ENCODE results near the gene FZR1. TPM values are rescaled to one million over a fixed set of nuclear protein-coding genes. Genes with fewer than 3 reads are reported as not detected.

FZR1 gene
- total RNA-seq, 2 experiments from 2014 or later, result 43.5 to 46.9 TPM

GRCh38 chr19:3539756-3540118 is 33.6 kb downstream of the FZR1 start:
- Mint-ChIP-seq H3K27ac (no peak overlapping the region), H3K27me3 (no peaks in the 10 kb centered on the region), H3K9me3 (no peaks in the 10 kb centered on the region), H3K4me3 (no peak overlapping the region), H3K4me1 (ENCODE audit: low read depth) (no peaks in the 10 kb centered on the region), H3K36me3 (peaks cover 17% of the 10 kb centered on the region)
- POLR2A ChIA-PET, result interaction anchor here (0.6 kb wide), 1 partner anchor 256 kb away, joined by 3 read pairs; no protein-coding TSS in a partner anchor
- CTCF ChIA-PET, result no interaction called here
- intact Hi-C loops (cut with micrococcal nuclease), result no loop called here
- no peak for DNase-seq

GRCh38 chr19:3543150-3544057 is 37.3 kb downstream of the FZR1 start:
- Mint-ChIP-seq H3K4me3 (no peak overlapping the region), H3K36me3 (peaks cover 15% of the 10 kb centered on the region), H3K9me3 (no peaks in the 10 kb centered on the region), H3K4me1 (ENCODE audit: low read depth) (peaks cover 6% of the 10 kb centered on the region), H3K27ac (no peak overlapping the region), H3K27me3 (no peaks in the 10 kb centered on the region)
- DNase-seq, result no peak
- POLR2A ChIA-PET, result no interaction called here
- intact Hi-C loops (cut with micrococcal nuclease), result loop anchor here (1.0 kb wide), 1 partner anchor 163 kb away; no protein-coding TSS in a partner anchor
- CTCF ChIA-PET, result interaction anchor here (2.0 kb wide), 1 partner anchor 11 kb away, joined by 18 read pairs; no protein-coding TSS in a partner anchor

- no peaks in the 10 kb centered on the region for H3K9me3 Mint-ChIP-seq
- POLR2A ChIA-PET, result no interaction called here
- H3K36me3 Mint-ChIP-seq, result peaks cover 15% of the 10 kb centered on the region
- H3K4me3 Mint-ChIP-seq, result no peak overlapping the region
- H3K27ac Mint-ChIP-seq, result no peak overlapping the region
- no peak for DNase-seq
- H3K4me1 Mint-ChIP-seq (ENCODE audit: low read depth), result peaks cover 6% of the 10 kb centered on the region
- H3K27me3 Mint-ChIP-seq, result no peaks in the 10 kb centered on the region
- CTCF ChIA-PET, result interaction anchor here (1.0 to 3.8 kb wide), 3 partner anchors 11 to 25 kb away, joined by 3 to 39 read pairs (median 18); partner anchors contain the start of gene MFSD12
- intact Hi-C loops (cut with micrococcal nuclease), result loop anchor here (1.0 kb wide), 1 partner anchor 162 kb away; no protein-coding TSS in a partner anchor
These were observed 37.9 kb downstream of the FZR1 start for GRCh38 chr19:3544058-3544376.

- Mint-ChIP-seq H3K4me3 (no peak overlapping the region), H3K9me3 (no peaks in the 10 kb centered on the region), H3K27ac (peak overlapping the region; percentile 56), H3K36me3 (peaks cover 8% of the 10 kb centered on the region), H3K27me3 (no peaks in the 10 kb centered on the region), H3K4me1 (ENCODE audit: low read depth) (peaks cover 6% of the 10 kb centered on the region)
- ChIA-PET POLR2A (interaction anchor here (1.6 to 1.9 kb wide), 2 partner anchors 9 to 12 kb away, joined by 4 to 9 read pairs; partner anchors contain the start of gene MFSD12), CTCF (interaction anchor here (0.7 to 3.8 kb wide), 25 partner anchors 8 to 446 kb away, joined by 3 to 39 read pairs (median 4); partner anchors contain the start of genes GIPC3, HMG20B, MFSD12 and PIP5K1C)
- intact Hi-C loops (cut with micrococcal nuclease), result loop anchor here (1.0 kb wide), 2 partner anchors 73 to 161 kb away; no protein-coding TSS in a partner anchor
- peak; percentile 87 for DNase-seq
These were observed 38.9 kb downstream of the FZR1 start for GRCh38 chr19:3544742-3545668.

GRCh38 chr19:3545669-3546034 is 39.5 kb downstream of the FZR1 start:
- Mint-ChIP-seq H3K36me3 (peaks cover 8% of the 10 kb centered on the region), H3K27ac (no peak overlapping the region), H3K27me3 (no peaks in the 10 kb centered on the region), H3K9me3 (no peaks in the 10 kb centered on the region), H3K4me3 (no peak overlapping the region), H3K4me1 (ENCODE audit: low read depth) (peaks cover 6% of the 10 kb centered on the region)
- POLR2A ChIA-PET, result interaction anchor here (1.6 to 1.9 kb wide), 2 partner anchors 9 to 11 kb away, joined by 4 to 9 read pairs; partner anchors contain the start of gene MFSD12
- CTCF ChIA-PET, result interaction anchor here (0.7 to 3.8 kb wide), 24 partner anchors 9 to 445 kb away, joined by 3 to 39 read pairs (median 4); partner anchors contain the start of genes GIPC3, HMG20B, MFSD12 and PIP5K1C
- intact Hi-C loops (cut with micrococcal nuclease), result loop anchor here (1.0 kb wide), 1 partner anchor 73 kb away; no protein-coding TSS in a partner anchor
- DNase-seq, result no peak

GRCh38 chr19:3546119-3546518 is 40.0 kb downstream of the FZR1 start:
- no peak overlapping the region for H3K4me3 Mint-ChIP-seq
- intact Hi-C loops (cut with micrococcal nuclease), result no loop called here
- H3K36me3 Mint-ChIP-seq, result peaks cover 8% of the 10 kb centered on the region
- POLR2A ChIA-PET, result interaction anchor here (1.6 to 1.9 kb wide), 2 partner anchors 8 to 11 kb away, joined by 4 to 9 read pairs; partner anchors contain the start of gene MFSD12
- no peaks in the 10 kb centered on the region for H3K9me3 Mint-ChIP-seq
- no peak for DNase-seq
- no peak overlapping the region for H3K27ac Mint-ChIP-seq
- no peaks in the 10 kb centered on the region for H3K27me3 Mint-ChIP-seq
- CTCF ChIA-PET, result interaction anchor here (0.6 to 3.8 kb wide), 13 partner anchors 9 to 160 kb away, joined by 3 to 39 read pairs (median 4); partner anchors contain the start of genes GIPC3, HMG20B, MFSD12 and PIP5K1C
- peaks cover 6% of the 10 kb centered on the region for H3K4me1 Mint-ChIP-seq (ENCODE audit: low read depth)

GRCh38 chr19:3547301-3547731 is 41.2 kb downstream of the FZR1 start:
- H3K27me3 Mint-ChIP-seq, result no peaks in the 10 kb centered on the region
- ChIA-PET POLR2A (interaction anchor here (0.6 kb wide), 1 partner anchor 1285 kb away, joined by 3 read pairs; no protein-coding TSS in a partner anchor), CTCF (interaction anchor here (1.3 to 3.8 kb wide), 5 partner anchors 10 to 152 kb away, joined by 4 to 39 read pairs (median 5); partner anchors contain the start of genes MFSD12 and PIP5K1C)
- H3K9me3 Mint-ChIP-seq, result no peaks in the 10 kb centered on the region
- H3K27ac Mint-ChIP-seq, result no peak overlapping the region
- H3K4me3 Mint-ChIP-seq, result no peak overlapping the region
- intact Hi-C loops (cut with micrococcal nuclease), result no loop called here
- peaks cover 8% of the 10 kb centered on the region for H3K36me3 Mint-ChIP-seq
- peak; percentile 38 for DNase-seq
- H3K4me1 Mint-ChIP-seq (ENCODE audit: low read depth), result peaks cover 11% of the 10 kb centered on the region

- Mint-ChIP-seq H3K4me1 (ENCODE audit: low read depth) (peaks cover 15% of the 10 kb centered on the region), H3K36me3 (peaks cover 8% of the 10 kb centered on the region), H3K9me3 (no peaks in the 10 kb centered on the region), H3K27ac (no peak overlapping the region), H3K4me3 (no peak overlapping the region), H3K27me3 (no peaks in the 10 kb centered on the region)
- ChIA-PET CTCF (interaction anchor here (0.7 to 3.8 kb wide), 4 partner anchors 10 to 37 kb away, joined by 3 to 39 read pairs (median 4); partner anchors contain the start of gene MFSD12), POLR2A (interaction anchor here (0.6 kb wide), 1 partner anchor 1284 kb away, joined by 3 read pairs; no protein-coding TSS in a partner anchor)
- no peak for DNase-seq
- intact Hi-C loops (cut with micrococcal nuclease), result no loop called here
These were observed 41.7 kb downstream of the FZR1 start for GRCh38 chr19:3547767-3548282.

- Mint-ChIP-seq H3K36me3 (peaks cover 8% of the 10 kb centered on the region), H3K27ac (no peak overlapping the region), H3K27me3 (no peaks in the 10 kb centered on the region), H3K4me3 (no peak overlapping the region), H3K4me1 (ENCODE audit: low read depth) (peaks cover 19% of the 10 kb centered on the region), H3K9me3 (no peaks in the 10 kb centered on the region)
- intact Hi-C loops (cut with micrococcal nuclease), result no loop called here
- POLR2A ChIA-PET, result no interaction called here
- CTCF ChIA-PET, result interaction anchor here (0.7 to 1.4 kb wide), 3 partner anchors 11 to 36 kb away, joined by 3 to 5 read pairs (median 3); no protein-coding TSS in a partner anchor
- DNase-seq, result no peak
These were observed 42.5 kb downstream of the FZR1 start for GRCh38 chr19:3548606-3549005.

- Mint-ChIP-seq H3K27ac (no peak overlapping the region), H3K4me3 (no peak overlapping the region), H3K36me3 (peaks cover 8% of the 10 kb centered on the region), H3K27me3 (no peaks in the 10 kb centered on the region), H3K9me3 (no peaks in the 10 kb centered on the region), H3K4me1 (ENCODE audit: low read depth) (peaks cover 25% of the 10 kb centered on the region)
- ChIA-PET CTCF (no interaction called here), POLR2A (no interaction called here)
- intact Hi-C loops (cut with micrococcal nuclease), result no loop called here
- no peak for DNase-seq
These were observed 43.7 kb downstream of the FZR1 start for GRCh38 chr19:3549816-3550215.
